ENCODE measurements around the gene MLPH.

MLPH gene

GRCh38 chr2:237564526-237565131 lies 77.6 kb downstream of the MLPH start:
- DNase-seq = no peak

GRCh38 chr2:237565974-237566373 lies 78.9 kb downstream of the MLPH start:
- DNase-seq = no peak

DNA sequence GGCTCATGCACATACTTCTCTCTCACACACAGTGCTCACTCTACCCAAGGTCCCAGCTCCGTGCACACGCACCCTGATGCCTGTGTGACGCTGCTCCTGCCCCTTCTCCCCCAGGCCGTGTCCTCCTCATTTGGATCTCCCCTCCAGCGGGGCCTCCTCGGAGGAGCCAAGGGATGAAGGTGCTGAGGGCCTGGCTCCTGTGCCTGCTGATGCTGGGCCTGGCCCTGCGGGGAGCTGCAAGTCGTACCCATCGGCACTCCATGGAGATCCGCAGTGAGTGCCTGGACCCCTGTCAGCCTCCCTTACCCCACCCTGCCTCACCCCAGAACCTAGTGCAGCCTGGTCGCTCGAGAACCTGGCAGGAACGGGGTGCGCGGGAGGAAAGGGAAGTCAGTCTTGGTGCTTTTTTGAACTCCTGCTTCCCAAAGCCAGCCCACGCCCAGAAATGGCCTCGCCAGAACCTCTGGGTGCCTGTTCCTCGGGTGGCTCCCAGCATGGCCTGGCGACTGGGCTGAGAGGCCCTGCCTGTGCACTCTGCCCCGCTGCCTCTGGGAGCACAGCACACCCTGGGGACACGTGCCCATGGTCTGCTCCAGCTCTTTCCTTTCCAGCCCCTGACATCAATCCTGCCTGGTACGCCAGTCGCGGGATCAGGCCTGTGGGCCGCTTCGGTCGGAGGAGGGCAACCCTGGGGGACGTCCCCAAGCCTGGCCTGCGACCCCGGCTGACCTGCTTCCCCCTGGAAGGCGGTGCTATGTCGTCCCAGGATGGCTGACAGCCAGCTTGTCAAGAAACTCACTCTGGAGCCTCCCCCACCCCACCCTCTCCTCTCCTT lies 79.6 kb downstream of the MLPH start, which contains the start of gene PRLH:
TSS of gene PRLH (plus strand) at position 174 of the 835 bp plus-strand sequence. CDS start at position 174, 0 bp downstream.
- DNase-seq = peak in 2 of 56 donors; percentile 34 to 35

DNA sequence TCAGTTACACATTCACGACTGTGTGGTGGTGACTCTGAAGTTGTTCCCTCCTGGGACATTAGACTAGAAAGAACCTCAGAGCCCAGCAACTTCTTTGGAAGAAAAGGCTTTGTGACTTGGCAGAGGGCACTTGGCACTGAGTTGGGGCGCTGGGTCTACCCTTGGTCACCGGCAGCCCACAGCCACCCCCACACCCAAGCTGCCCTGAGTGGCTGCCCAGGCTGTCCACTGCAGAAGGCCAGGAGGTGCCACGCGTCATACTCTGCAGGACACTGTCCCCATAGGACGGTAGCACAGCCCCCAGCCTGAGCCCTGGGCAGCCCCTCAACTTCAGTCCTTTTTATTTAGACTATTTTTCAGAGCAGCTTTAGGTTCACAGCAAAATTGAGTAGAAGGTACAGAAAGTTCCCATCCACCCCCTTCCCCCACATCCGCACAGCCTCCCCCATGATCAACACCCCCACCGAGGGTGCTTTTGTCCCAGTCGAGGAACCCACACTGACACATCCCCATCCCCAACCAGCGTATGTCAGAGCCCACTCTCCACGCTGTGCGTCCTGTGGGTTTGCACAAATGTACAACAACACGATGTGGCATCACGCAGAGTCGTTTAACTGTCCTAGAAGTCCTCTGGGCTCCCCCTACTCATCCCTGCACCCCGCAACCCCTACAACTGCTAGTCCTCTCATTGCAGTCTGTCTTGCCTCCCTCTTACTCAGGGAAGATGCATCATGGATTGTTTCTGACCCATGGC lies 80.4 kb downstream of the MLPH start:
- DNase-seq = peak in 15 of 56 donors; percentile 5 to 66 (median 25)

DNA sequence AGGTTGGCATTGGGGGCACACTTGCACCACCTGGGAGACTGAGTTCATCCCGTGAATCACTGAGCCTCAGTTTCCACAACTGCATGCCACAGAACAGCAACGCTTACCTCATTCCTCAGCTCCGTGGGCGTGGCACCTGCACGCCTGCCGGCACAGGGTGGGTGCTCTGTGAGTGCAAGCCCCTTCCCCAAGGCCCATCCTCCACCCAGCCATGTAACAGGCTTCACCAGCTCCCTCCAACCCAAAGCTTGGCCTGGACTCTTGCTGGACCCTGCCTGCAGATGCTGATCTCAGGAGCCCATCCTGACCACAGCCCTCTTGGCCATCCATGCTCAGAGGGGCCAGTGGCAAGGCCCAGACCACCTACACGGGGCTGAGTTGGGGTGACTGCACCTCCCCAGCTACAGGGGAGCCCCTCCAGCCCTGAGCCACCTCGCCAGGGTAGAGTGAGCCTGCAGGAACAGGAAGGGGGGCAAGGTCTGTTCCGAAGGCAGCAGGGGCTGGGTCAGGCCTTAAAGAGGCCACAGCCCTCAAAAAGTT lies 81.1 kb downstream of the MLPH start:
- no peak for DNase-seq

GRCh38 chr2:237569041-237569440 lies 82.0 kb downstream of the MLPH start:
- no peak for DNase-seq

GRCh38 chr2:237569896-237570295 lies 82.8 kb downstream of the MLPH start:
- DNase-seq = no peak

DNA sequence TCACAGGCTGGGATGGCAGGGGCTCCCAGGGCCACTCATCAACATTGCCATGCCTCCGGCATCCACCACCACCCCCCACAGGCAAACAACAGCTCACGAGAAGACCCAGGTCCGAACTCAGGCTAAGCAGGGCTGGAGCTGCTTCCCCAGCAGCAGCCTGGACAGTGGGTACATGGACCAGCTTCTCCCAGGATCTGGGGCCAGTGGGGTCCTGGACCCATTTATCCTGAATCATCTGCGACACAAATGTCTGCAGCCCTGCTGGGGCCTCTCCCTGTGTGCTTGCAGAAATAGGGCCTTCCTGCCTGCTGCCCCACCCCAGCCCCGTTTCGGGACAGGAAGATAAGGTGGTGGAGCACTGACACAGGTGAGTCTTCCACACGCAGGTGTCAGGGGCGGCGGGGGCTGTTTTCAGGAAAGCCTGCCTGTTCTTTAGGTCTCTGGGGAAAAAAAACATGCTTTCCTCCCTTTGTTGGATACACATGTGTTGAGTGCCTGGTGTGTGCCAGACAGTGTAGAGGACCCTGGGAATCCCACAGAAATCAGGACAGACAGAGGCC lies 83.8 kb downstream of the MLPH start:
- DNase-seq = no peak

- no peak for DNase-seq
These were observed 84.5 kb downstream of the MLPH start for GRCh38 chr2:237571551-237571950.

- peak; percentile 33 to 90 (median 69) for DNase-seq
These were observed 85.1 kb downstream of the MLPH start for GRCh38 chr2:237572021-237572741.

DNA sequence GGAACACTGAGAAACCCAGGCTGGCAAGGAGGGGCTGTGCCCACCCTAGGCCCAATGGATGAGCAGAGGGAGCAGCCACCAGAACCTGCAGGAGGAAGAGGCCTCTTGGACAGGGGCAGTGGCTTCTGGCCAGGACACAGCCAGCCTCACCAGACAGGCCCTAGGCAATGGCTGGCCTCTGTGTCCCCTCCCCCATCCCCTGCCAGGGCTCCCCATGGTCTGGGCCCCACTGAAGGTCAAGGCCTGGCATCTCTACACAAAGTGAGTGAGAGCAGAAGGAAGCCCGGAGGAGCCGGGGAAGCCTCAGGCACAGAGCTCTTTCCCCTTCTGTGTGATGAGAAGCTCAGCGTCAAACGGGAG lies 85.7 kb downstream of the MLPH start:
- no peak for DNase-seq

- DNase-seq = no peak
These were observed 86.8 kb downstream of the MLPH start for GRCh38 chr2:237573721-237574415.

GRCh38 chr2:237574467-237574866 lies 87.4 kb downstream of the MLPH start:
- DNase-seq = no peak

DNA sequence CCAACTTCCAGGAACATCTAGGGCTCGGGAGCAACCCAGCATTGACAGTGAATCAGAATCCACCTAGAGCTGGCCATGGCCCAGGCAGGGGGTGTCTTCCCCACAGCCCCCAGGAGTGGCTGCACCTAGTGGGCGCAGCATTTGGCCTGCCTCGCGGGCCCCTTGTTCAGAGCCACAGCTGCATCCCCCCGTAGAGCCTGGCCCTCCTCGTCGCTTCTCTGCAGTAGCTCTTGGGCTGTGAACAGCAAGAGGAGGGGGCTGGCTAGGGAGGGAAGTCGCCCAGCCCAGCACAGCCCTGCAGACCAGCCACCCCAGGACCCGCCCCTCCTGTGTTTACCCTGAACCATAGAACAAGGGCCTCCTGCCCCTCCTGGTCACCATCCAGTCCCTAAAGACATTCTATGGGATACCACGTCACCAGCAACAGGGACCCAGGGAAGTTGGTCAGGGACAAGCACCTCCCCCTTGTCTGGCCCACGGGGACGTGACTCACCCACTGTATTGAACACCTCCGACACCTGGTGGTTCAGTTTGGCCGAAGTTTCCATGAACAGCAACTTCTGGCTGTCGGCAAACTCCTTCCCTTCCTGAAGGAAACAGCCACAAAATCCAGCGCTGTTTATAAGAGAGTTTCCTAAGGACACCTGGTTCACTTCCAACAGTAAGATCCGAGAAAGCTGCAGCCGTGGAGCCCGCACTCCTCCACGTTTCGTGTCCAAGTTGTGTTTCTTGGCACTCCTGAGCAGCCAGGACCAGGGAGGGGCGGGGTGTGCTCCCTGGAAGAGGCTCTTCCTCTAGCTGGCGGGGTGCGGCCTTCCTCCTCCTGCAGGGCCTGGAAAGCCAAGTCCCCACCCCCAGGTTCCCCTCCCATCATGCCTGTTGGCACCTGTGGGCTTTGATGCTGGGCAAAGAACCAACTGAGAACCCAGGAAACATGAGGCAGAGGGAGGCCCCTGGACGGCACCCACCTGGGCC lies 88.1 kb downstream of the MLPH start:
- no peak for DNase-seq

DNA sequence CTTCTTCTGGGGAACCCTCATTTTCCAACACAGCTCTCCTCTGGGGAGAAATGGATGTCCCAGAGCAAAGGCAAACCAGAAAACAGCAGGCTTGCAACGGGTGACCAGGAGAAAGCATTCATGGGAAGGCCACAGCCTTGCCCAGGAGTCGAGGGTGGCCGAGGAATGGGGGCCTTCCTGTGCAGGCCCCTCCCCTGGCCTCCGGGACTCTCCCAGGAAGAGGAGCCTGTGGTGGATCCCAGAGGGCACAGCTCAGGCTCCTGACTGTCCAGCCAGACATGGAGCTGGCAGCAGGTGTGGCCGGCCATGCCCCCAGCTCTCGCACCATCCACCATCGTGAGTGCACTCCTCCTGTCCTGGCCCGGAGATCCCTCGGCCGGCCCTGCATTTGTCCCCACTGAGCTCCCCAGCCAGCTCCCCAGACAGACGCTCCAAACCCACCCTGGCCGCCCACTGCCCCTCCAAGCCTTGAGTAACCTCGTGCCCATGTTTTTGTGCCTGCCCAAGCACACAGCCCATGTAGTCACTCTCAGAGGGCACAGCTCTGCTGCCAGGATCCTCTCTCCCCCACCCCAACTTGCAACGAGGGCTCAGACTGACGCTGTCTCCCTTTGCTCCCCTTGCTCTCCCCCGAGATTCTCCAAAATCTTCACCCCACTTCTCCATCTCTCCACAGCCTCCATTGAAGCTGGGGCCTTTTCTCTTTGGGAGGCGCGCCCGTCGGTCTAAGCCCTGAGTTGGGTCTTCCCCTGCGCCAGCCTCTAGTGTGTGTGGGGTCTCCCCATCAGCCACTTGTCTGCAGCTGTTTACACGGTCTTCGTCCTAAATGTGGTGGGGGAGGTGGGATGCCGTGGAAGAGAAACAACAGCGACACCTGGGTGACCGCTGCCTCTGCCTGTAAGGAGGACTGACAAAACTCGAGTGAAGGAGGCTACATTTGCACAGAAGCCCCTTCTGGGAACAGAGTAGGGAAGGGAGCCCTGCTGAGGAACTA lies 89.1 kb downstream of the MLPH start:
- DNase-seq = no peak

GRCh38 chr2:237576974-237577373 lies 89.9 kb downstream of the MLPH start:
- no peak for DNase-seq

GRCh38 chr2:237577458-237577857 lies 90.4 kb downstream of the MLPH start:
- no peak for DNase-seq

Data from amygdala (tissue), 56 donors.